ENCODE results near the gene DEPDC5.

The DEPDC5 gene

DNA sequence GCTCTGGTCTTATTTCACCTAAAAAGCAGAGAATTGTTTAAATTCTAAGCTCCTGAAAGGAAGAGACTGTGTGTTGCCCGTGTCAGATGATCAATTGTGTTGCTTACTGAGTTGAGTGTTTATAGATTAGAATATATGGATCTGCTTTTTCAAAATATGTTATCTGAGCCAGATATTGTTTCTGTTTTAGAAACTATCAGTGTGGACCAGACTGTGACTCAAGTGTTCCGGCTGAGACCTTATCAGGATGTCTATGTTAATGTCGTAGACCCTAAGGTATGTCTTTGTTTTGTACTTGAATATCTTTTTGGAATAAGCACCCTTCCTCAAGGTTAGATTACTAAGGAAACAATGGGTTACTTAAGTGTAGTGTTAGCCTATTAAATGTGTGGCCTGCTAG, 11.0 kb downstream of the DEPDC5 start:
- TF ChIP-seq, protein P1, sequence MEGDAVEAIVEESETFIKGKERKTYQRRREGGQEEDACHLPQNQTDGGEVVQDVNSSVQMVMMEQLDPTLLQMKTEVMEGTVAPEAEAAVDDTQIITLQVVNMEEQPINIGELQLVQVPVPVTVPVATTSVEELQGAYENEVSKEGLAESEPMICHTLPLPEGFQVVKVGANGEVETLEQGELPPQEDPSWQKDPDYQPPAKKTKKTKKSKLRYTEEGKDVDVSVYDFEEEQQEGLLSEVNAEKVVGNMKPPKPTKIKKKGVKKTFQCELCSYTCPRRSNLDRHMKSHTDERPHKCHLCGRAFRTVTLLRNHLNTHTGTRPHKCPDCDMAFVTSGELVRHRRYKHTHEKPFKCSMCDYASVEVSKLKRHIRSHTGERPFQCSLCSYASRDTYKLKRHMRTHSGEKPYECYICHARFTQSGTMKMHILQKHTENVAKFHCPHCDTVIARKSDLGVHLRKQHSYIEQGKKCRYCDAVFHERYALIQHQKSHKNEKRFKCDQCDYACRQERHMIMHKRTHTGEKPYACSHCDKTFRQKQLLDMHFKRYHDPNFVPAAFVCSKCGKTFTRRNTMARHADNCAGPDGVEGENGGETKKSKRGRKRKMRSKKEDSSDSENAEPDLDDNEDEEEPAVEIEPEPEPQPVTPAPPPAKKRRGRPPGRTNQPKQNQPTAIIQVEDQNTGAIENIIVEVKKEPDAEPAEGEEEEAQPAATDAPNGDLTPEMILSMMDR (IDR thresholded peaks at IDR 0.05; ENCODE audit: low read depth, low read length) = no peak
- TF ChIP-seq POLR2A (IDR thresholded peaks at IDR 0.05; ENCODE audit: extremely low read depth, insufficient read length) (no peak), MYC (IDR thresholded peaks at IDR 0.05; ENCODE audit: low read depth, low read length) (no peak)
- TF ChIP-seq, protein P2, sequence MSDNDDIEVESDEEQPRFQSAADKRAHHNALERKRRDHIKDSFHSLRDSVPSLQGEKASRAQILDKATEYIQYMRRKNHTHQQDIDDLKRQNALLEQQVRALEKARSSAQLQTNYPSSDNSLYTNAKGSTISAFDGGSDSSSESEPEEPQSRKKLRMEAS (IDR thresholded peaks at IDR 0.05; ENCODE audit: low read depth, low read length) = no peak
- H3K4me3 ChIP-seq (ENCODE audit: low read depth, low read length) = no peak overlapping the region
- DNase-seq (ENCODE audit: low read depth) = no peak

DNA sequence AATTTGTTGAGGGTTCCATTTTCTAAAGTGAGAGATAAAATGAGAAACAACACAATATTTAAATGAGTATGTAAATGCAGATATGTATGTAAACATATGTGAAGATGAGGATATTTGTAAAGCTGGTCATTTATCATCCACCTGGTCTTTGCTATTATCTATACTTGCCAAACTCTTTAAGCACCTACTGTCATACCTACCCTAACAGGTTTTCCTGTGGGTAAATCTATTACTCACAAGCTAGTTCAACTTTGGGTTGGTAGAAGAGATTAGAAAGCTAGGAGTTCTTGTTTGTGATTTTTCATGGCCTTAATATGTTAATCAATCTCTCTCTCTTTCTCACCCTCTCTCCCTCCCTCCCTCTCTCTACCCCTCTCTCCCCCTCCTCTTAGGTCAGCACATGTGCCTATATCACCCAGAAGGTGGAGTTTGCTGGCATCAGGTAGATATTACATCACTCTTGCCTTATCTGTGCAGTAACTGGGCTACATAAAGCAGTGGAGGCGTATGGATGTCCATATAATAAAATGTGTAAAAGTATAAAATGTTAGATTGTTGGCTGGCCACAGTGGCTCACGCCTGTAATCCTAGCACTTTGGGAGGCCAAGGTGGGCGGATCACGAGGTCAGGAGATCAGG, 14.7 kb downstream of the DEPDC5 start:
- no peak overlapping the region for H3K4me3 ChIP-seq (ENCODE audit: low read depth, low read length)
- no peak for TF ChIP-seq POLR2A (IDR thresholded peaks at IDR 0.05; ENCODE audit: extremely low read depth, insufficient read length)
- TF ChIP-seq, protein P2 (IDR thresholded peaks at IDR 0.05; ENCODE audit: low read depth, low read length) = no peak
- TF ChIP-seq MYC (IDR thresholded peaks at IDR 0.05; ENCODE audit: low read depth, low read length) = no peak
- TF ChIP-seq, protein P1 (IDR thresholded peaks at IDR 0.05; ENCODE audit: low read depth, low read length) = no peak
- no peak for DNase-seq (ENCODE audit: low read depth)

DNA sequence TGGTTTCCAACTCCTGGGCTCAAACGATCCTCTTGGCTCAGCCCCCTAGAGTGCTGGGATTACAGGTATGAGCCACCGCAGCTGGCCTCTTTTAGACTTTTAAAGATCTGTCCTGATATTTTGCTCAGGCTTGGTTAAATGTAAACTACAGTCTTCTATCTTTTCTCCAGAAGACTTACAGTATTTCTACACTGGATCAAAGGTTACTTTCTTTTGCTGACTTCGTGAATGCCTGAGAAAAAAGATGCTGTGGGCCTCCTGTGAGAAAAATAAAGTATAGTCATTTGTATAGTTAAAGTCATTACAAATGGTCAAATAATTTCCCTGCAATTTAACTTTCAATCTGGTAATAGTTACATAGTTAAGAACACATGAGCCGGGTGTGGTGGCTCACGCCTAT, 19.6 kb downstream of the DEPDC5 start:
- H3K4me3 ChIP-seq (ENCODE audit: low read depth, low read length) = no peak overlapping the region
- no peak for DNase-seq (ENCODE audit: low read depth)
- no peak for TF ChIP-seq POLR2A (IDR thresholded peaks at IDR 0.05; ENCODE audit: extremely low read depth, insufficient read length)
- TF ChIP-seq, protein P1 (IDR thresholded peaks at IDR 0.05; ENCODE audit: low read depth, low read length) = no peak
- TF ChIP-seq, protein P2 (IDR thresholded peaks at IDR 0.05; ENCODE audit: low read depth, low read length) = no peak
- no peak for TF ChIP-seq MYC (IDR thresholded peaks at IDR 0.05; ENCODE audit: low read depth, low read length)

DNA sequence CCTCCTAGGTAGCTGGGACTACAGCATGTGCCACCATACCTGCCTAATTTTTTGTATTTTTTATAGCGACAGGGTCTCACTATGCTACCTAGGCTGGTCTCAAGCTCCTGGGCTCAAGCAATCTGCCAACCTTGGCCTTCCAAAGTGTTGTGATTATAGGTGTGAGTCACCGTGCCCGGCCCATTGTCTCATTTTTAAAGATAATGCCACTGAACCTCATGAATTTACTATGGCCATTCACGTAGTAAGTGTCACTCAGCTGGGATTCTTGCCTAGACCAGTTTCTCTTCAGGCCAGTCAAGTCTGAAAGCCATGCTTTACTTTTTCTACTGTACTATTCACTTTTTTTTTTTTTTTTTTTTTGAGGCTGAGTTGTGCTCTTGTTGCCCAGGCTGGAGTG, 22.4 kb downstream of the DEPDC5 start:
- H3K4me3 ChIP-seq (ENCODE audit: low read depth, low read length) = no peak overlapping the region
- TF ChIP-seq, protein P1 (IDR thresholded peaks at IDR 0.05; ENCODE audit: low read depth, low read length) = no peak
- TF ChIP-seq, protein P2 (IDR thresholded peaks at IDR 0.05; ENCODE audit: low read depth, low read length) = no peak
- TF ChIP-seq POLR2A (IDR thresholded peaks at IDR 0.05; ENCODE audit: extremely low read depth, insufficient read length) (no peak), MYC (IDR thresholded peaks at IDR 0.05; ENCODE audit: low read depth, low read length) (no peak)
- no peak for DNase-seq (ENCODE audit: low read depth)

DNA sequence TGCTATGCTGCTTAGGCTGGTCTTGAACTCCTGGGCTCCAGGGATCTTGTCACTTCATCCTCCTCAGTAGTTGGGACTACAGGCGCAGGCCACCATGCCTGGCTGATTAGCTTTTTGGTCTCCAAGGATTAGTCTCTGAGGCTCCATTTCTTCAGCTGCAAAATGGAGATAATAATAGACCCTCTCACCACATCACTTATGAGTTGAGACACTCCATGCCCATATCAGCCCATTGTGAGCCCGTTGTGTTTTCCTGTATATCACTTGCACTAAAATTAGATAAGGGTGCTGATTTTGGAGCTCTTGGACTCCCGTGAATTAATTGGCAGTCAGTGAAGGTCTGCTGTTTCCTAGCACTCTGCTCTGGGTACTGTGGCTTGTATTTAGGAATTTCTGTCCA, 36.0 kb downstream of the DEPDC5 start:
- no peak overlapping the region for H3K4me3 ChIP-seq (ENCODE audit: low read depth, low read length)
- no peak for DNase-seq (ENCODE audit: low read depth)
- TF ChIP-seq, protein P1 (IDR thresholded peaks at IDR 0.05; ENCODE audit: low read depth, low read length) = no peak
- TF ChIP-seq, protein P2 (IDR thresholded peaks at IDR 0.05; ENCODE audit: low read depth, low read length) = no peak
- no peak for TF ChIP-seq POLR2A (IDR thresholded peaks at IDR 0.05; ENCODE audit: extremely low read depth, insufficient read length)
- no peak for TF ChIP-seq MYC (IDR thresholded peaks at IDR 0.05; ENCODE audit: low read depth, low read length)

Data from NB4 (cell line).